ENCODE measurements around the gene TACC3.
A peak's percentile ranks its signal among the peaks of the same experiment; 100 is the strongest.

Gene TACC3

GRCh38 chr4:1705732-1706131 lies 15.6 kb upstream of the TACC3 start:
- DNase-seq, result no peak

GRCh38 chr4:1706358-1706757 lies 15.0 kb upstream of the TACC3 start:
- no peak for DNase-seq

- no peak for DNase-seq
Observed at GRCh38 chr4:1708581-1708980, 12.7 kb upstream of the TACC3 start.

- no peak for DNase-seq
Observed at GRCh38 chr4:1711055-1711570, 10.2 kb upstream of the TACC3 start.

GRCh38 chr4:1711571-1712215 lies 9.6 kb upstream of the TACC3 start:
- peak; percentile 40 for DNase-seq

GRCh38 chr4:1712216-1713002 lies 8.9 kb upstream of the TACC3 start, which contains the start of gene SLBP:
TSS of gene SLBP (minus strand) at chr4:1712319. CDS start at chr4:1712188, 131 bp downstream.
- DNase-seq, result peak; percentile 99

- no peak for DNase-seq
Observed at GRCh38 chr4:1713003-1713851, 8.1 kb upstream of the TACC3 start.

GRCh38 chr4:1714303-1715001 lies 6.9 kb upstream of the TACC3 start:
- DNase-seq, result no peak

GRCh38 chr4:1715002-1715758 lies 6.1 kb upstream of the TACC3 start:
- no peak for DNase-seq

GRCh38 chr4:1716065-1716945 lies 5.0 kb upstream of the TACC3 start:
- no peak for DNase-seq

GRCh38 chr4:1717129-1718094 lies 3.9 kb upstream of the TACC3 start:
- no peak for DNase-seq

GRCh38 chr4:1718095-1718850 lies 3.0 kb upstream of the TACC3 start:
- no peak for DNase-seq

GRCh38 chr4:1720163-1720983 lies 948 bp upstream of the TACC3 start:
- peak; percentile 46 for DNase-seq

GRCh38 chr4:1721666-1722550 lies 587 bp downstream of the TACC3 start:
- DNase-seq, result no peak

- no peak for DNase-seq
Observed at GRCh38 chr4:1722551-1723118, 1.3 kb downstream of the TACC3 start.

- peak; percentile 71 for DNase-seq
Observed at GRCh38 chr4:1723131-1723801, 1.9 kb downstream of the TACC3 start.
